ENCODE measurements around the gene AMBP. TPM values are rescaled to one million over a fixed set of nuclear protein-coding genes. Genes with fewer than 3 reads are reported as not detected.

AMBP gene
- total and polyA plus RNA-seq, 2 donors from 2014 or later, result 5.3 to 43.5 TPM

DNA sequence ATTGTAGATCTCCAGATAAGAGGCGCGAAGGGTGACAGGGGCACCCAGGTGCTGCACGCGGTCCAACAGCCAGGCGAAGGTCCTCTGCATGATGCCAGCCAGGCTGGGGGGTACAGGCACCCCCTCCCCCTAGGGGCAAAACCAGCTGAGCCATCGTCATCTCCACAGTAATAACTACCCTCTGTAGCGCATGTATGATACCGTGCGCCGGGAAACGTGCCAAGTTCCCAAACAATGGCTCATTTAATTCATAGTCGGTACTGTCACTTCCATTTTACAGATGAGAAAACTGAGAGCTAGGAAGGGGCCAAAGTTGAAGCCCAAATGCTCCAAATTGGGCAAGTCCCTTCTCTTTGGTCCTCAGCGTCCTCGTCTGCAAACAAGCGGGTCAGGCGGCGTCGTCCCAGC lies 19.5 kb upstream of the AMBP start:
- H3K4me1 ChIP-seq (ENCODE audit: control insufficient read depth in 2 of 3, insufficient read depth in 2 of 3, low read depth in 1 of 3, low read length in 3 of 3), result peaks cover 0 to 31% (median 27%) of the 10 kb centered on the region in 3 donors
- no peak overlapping the region for H3K27ac ChIP-seq (ENCODE audit: low read depth in 2 of 2, low read length in 2 of 2)
- peak in 2 of 5 donors; percentile 37 to 74 for DNase-seq
- H3K36me3 ChIP-seq (ENCODE audit: control insufficient read depth in 2 of 3, insufficient read depth in 3 of 3, low read length in 3 of 3), result peaks cover 0 to 33% (median 12%) of the 10 kb centered on the region in 3 donors
- peak overlapping the region; percentile 54 to 65 (median 60) for H3K4me3 ChIP-seq (ENCODE audit: low read length in 3 of 3)
- peak overlapping the region in 1 of 3 donors; percentile 16 for H3K9ac ChIP-seq (ENCODE audit: low read length in 3 of 3)
- H3K27me3 ChIP-seq (ENCODE audit: control insufficient read depth, insufficient read depth, low read length), result no peaks in the 10 kb centered on the region
- TF ChIP-seq, protein P1, sequence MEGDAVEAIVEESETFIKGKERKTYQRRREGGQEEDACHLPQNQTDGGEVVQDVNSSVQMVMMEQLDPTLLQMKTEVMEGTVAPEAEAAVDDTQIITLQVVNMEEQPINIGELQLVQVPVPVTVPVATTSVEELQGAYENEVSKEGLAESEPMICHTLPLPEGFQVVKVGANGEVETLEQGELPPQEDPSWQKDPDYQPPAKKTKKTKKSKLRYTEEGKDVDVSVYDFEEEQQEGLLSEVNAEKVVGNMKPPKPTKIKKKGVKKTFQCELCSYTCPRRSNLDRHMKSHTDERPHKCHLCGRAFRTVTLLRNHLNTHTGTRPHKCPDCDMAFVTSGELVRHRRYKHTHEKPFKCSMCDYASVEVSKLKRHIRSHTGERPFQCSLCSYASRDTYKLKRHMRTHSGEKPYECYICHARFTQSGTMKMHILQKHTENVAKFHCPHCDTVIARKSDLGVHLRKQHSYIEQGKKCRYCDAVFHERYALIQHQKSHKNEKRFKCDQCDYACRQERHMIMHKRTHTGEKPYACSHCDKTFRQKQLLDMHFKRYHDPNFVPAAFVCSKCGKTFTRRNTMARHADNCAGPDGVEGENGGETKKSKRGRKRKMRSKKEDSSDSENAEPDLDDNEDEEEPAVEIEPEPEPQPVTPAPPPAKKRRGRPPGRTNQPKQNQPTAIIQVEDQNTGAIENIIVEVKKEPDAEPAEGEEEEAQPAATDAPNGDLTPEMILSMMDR (IDR thresholded peaks at IDR 0.05; ENCODE audit: borderline replicate concordance, extremely low read depth, insufficient read depth), result no peak
- no peak for FAIRE-seq
- intact Hi-C loops (cut with DNase I), result no loop called here
- peaks cover 0 to 2% (median 0%) of the 10 kb centered on the region in 3 donors for H3K9me3 ChIP-seq (ENCODE audit: control insufficient read depth in 2 of 3, insufficient read depth in 1 of 3, low read length in 3 of 3)

DNA sequence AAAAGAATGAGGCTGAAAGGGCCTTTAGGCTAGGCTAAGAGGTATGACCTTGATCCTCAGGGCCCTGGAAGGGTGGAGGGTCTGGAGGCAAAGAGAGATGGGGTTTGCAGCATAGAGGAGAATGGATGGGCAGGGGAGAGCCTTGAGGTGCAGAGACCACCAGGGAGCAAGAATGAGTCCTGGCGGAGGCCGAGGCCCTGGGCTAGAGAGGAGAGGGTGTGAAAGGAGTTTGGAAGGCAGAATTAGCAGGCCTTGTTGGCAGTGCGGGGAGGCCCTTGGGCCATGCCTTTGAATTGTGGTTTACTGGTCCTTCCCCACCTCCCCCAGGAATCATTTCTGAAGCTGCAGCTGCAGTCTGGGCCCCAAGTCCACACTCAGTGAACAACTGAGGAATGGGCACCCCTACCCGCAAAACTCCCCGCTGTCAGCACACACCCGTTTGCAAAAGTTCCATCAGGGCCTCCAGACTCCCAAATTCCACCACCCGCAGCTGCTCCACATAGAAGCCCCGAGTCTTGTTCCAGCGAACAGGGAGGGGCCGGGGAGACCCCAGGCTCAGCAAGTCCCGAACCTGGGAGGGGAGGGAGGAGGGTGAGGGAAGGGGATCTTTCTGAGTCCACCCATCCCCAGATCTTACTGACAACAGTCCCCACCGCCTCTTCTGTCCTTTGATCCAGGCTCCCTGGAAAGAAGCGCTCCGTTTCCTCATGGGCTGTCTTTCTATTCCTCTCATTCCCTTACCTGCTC lies 18.9 kb upstream of the AMBP start:
- Histone ChIP-seq H3K4me1 (ENCODE audit: control insufficient read depth in 2 of 3, insufficient read depth in 2 of 3, low read depth in 1 of 3, low read length in 3 of 3) (peaks cover 0 to 31% (median 27%) of the 10 kb centered on the region in 3 donors), H3K9me3 (ENCODE audit: control insufficient read depth in 2 of 3, insufficient read depth in 1 of 3, low read length in 3 of 3) (no peaks in the 10 kb centered on the region), H3K27me3 (ENCODE audit: control insufficient read depth, insufficient read depth, low read length) (no peaks in the 10 kb centered on the region), H3K27ac (ENCODE audit: low read depth in 2 of 2, low read length in 2 of 2) (no peak overlapping the region), H3K36me3 (ENCODE audit: control insufficient read depth in 2 of 3, insufficient read depth in 3 of 3, low read length in 3 of 3) (peaks cover 0 to 38% (median 12%) of the 10 kb centered on the region in 3 donors), H3K9ac (ENCODE audit: low read length in 3 of 3) (peak overlapping the region in 1 of 3 donors; percentile 16), H3K4me3 (ENCODE audit: low read length in 3 of 3) (peak overlapping the region; percentile 54 to 65 (median 60))
- TF ChIP-seq, protein P1 (IDR thresholded peaks at IDR 0.05; ENCODE audit: borderline replicate concordance, extremely low read depth, insufficient read depth), result no peak
- no peak for FAIRE-seq
- no peak for DNase-seq
- intact Hi-C loops (cut with DNase I), result no loop called here

DNA sequence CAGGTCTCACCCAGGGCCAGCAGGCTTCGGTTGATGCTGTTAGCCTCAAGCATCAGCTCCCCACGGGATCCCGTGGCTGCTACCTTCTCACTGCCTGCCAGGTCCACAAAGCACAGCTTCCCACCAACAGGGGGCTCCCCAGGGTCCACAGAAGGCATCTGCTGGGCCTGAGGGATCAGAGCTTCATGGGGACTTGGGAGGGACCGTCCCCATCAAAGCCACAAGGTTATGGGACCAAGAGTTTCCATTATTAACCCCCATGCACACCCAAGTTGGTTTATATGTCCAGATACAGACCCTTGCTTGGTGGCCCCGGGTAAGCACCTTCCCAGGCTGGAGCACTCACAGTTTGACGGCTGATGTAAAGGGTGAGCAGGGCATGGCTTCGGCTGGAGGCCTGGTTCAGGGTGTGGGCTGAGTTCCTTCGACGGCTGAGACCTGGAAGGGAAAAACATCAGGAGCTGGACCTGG lies 18.0 kb upstream of the AMBP start:
- Histone ChIP-seq H3K4me3 (ENCODE audit: low read length in 3 of 3) (no peak overlapping the region), H3K27ac (ENCODE audit: low read depth in 2 of 2, low read length in 2 of 2) (no peak overlapping the region), H3K9me3 (ENCODE audit: control insufficient read depth in 2 of 3, insufficient read depth in 1 of 3, low read length in 3 of 3) (no peaks in the 10 kb centered on the region), H3K9ac (ENCODE audit: low read length in 3 of 3) (peak overlapping the region in 1 of 3 donors; percentile 19), H3K4me1 (ENCODE audit: control insufficient read depth in 2 of 3, insufficient read depth in 2 of 3, low read depth in 1 of 3, low read length in 3 of 3) (peaks cover 0 to 31% (median 27%) of the 10 kb centered on the region in 3 donors), H3K36me3 (ENCODE audit: control insufficient read depth in 2 of 3, insufficient read depth in 3 of 3, low read length in 3 of 3) (peaks cover 0 to 38% (median 12%) of the 10 kb centered on the region in 3 donors), H3K27me3 (ENCODE audit: control insufficient read depth, insufficient read depth, low read length) (no peaks in the 10 kb centered on the region)
- DNase-seq (no peak), FAIRE-seq (no peak)
- intact Hi-C loops (cut with DNase I), result no loop called here
- TF ChIP-seq, protein P1 (IDR thresholded peaks at IDR 0.05; ENCODE audit: borderline replicate concordance, extremely low read depth, insufficient read depth), result no peak

All from kidney (tissue), 14 donors.